Measurements from ENCODE around the gene TRAF3IP3.

DNA sequence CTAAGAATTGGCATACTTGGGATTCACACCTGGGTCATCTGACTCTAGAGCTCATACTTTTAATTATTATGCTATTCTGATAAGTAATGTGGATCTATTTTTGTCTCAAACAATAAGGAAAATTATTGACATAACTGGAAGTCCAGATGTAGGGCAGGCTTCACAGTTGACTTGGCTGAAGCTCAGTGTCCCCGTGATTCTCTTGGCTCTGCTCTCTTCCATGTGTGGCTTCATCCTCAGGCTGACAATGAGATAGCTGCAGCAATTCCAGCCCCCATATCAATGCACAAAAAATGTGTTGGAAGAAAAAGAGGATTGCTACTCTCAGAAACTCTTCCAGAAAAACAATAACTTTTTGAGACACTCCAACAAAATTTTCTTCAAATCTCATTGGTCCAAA lies 27.4 kb upstream of the TRAF3IP3 start:
- no peak for TF ChIP-seq POLR2AphosphoS5 (IDR thresholded peaks at IDR 0.05; ENCODE audit: insufficient read depth in 1 of 2, low read depth in 1 of 2)
- TF ChIP-seq, protein P1, sequence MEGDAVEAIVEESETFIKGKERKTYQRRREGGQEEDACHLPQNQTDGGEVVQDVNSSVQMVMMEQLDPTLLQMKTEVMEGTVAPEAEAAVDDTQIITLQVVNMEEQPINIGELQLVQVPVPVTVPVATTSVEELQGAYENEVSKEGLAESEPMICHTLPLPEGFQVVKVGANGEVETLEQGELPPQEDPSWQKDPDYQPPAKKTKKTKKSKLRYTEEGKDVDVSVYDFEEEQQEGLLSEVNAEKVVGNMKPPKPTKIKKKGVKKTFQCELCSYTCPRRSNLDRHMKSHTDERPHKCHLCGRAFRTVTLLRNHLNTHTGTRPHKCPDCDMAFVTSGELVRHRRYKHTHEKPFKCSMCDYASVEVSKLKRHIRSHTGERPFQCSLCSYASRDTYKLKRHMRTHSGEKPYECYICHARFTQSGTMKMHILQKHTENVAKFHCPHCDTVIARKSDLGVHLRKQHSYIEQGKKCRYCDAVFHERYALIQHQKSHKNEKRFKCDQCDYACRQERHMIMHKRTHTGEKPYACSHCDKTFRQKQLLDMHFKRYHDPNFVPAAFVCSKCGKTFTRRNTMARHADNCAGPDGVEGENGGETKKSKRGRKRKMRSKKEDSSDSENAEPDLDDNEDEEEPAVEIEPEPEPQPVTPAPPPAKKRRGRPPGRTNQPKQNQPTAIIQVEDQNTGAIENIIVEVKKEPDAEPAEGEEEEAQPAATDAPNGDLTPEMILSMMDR (IDR thresholded peaks at IDR 0.05) = no peak
- TF ChIP-seq POLR2A (IDR thresholded peaks at IDR 0.05) = no peak

All from vagina (tissue), 2 donors.